ENCODE measurements around the gene ALKBH1. TPM values are rescaled to one million over a fixed set of nuclear protein-coding genes. Genes with fewer than 3 reads are reported as not detected.

Gene ALKBH1
- polyA plus RNA-seq, 1 donor, result 11.0 TPM

DNA sequence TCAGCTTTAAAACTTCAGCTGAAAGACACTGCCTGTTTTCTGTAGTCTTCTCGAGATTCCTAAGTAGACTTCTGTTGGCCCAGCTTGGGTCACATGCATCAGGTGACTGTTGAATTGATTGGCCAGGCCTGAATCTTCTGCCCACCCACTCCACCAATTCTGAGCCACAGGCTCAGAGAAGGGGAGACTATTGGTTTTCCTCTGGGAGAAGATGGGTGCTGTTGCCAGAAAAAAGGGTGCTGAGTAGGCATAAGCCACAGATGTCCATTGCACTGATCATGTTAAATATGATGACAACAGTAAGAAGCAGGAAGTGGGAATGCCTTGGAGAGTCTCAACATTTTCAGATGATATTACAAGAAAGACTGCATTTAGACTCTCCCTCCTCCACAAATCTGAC lies 84.6 kb downstream of the ALKBH1 start:
- DNase-seq (ENCODE audit: low read depth), result no peak

Other genes with a start within 250 kb of the ALKBH1 start
- gene AHSA1, start 249.9 kb downstream of the ALKBH1 start, polyA plus RNA-seq (ENCODE audit: insufficient read length), result 111 TPM
- gene ISM2, start 209.2 kb downstream of the ALKBH1 start, polyA plus RNA-seq (ENCODE audit: insufficient read length), result not detected
- 16.4 TPM for gene SPTLC2, start 91.4 kb downstream of the ALKBH1 start, polyA plus RNA-seq (ENCODE audit: insufficient read length)
- 70.1 TPM for gene SLIRP, start 80 bp upstream of the ALKBH1 start, polyA plus RNA-seq (ENCODE audit: insufficient read length)
- 49.9 TPM for gene SNW1, start 53.1 kb upstream of the ALKBH1 start, polyA plus RNA-seq (ENCODE audit: insufficient read length)
- 7.2 TPM for gene ADCK1, start 92.1 kb upstream of the ALKBH1 start, polyA plus RNA-seq (ENCODE audit: insufficient read length)